Measurements from ENCODE around the gene BLMH. TPM values are rescaled to one million over a fixed set of nuclear protein-coding genes. Genes with fewer than 3 reads are reported as not detected.
"Not testable (repeated sequence)": the region's sequence is repeated elsewhere in the genome, so short reads cannot be mapped to it uniquely, and the experiment has no call there.

BLMH gene
- polyA plus RNA-seq, 1 experiment = 20.3 TPM

GRCh38 chr17:30208214-30208613 is 83.5 kb downstream of the BLMH start:
- Histone ChIP-seq H3K9me3 (ENCODE audit: control insufficient read depth, insufficient read depth, low read length) (no peaks in the 10 kb centered on the region), H3K27ac (ENCODE audit: low read depth, low read length) (no peak overlapping the region), H3K27me3 (ENCODE audit: control insufficient read depth, insufficient read depth, low read length) (peaks cover 17% of the 10 kb centered on the region), H3K4me3 (ENCODE audit: low read depth, low read length) (no peak overlapping the region)
- ChIA-PET POLR2A (interaction anchor here (0.6 kb wide), 1 partner anchor 50 kb away, joined by 3 read pairs; no protein-coding TSS in a partner anchor), CTCF (no interaction called here)
- no peak for DNase-seq (ENCODE audit: low read depth, low spot score)
- TF ChIP-seq CTCF (IDR thresholded peaks at IDR 0.05; ENCODE audit: low read depth, low read length) = no peak

- H3K27me3 ChIP-seq (ENCODE audit: control insufficient read depth, insufficient read depth, low read length) = peaks cover 20% of the 10 kb centered on the region
- ChIA-PET CTCF (no interaction called here), POLR2A (no interaction called here)
These were observed 84.1 kb downstream of the BLMH start for GRCh38 chr17:30207655-30208054.

GRCh38 chr17:30203471-30203981 is 88.2 kb downstream of the BLMH start:
- H3K9me3 ChIP-seq (ENCODE audit: control insufficient read depth, insufficient read depth, low read length) = no peaks in the 10 kb centered on the region
- CTCF ChIA-PET = interaction anchor here (1.2 to 1.8 kb wide), 2 partner anchors 79 to 99 kb away, joined by 4 read pairs; no protein-coding TSS in a partner anchor
- H3K27ac ChIP-seq (ENCODE audit: low read depth, low read length) = no peak overlapping the region
- POLR2A ChIA-PET = no interaction called here
- no peak for DNase-seq (ENCODE audit: low read depth, low spot score)
- peaks cover 15% of the 10 kb centered on the region for H3K27me3 ChIP-seq (ENCODE audit: control insufficient read depth, insufficient read depth, low read length)
- TF ChIP-seq CTCF (IDR thresholded peaks at IDR 0.05; ENCODE audit: low read depth, low read length) = no peak; the same call in 1 of the 2 replicates
- no peak overlapping the region for H3K4me3 ChIP-seq (ENCODE audit: low read depth, low read length)

More at GRCh38 chr17:30207655-30208054, 84.1 kb downstream of the BLMH start:
- DNase-seq (ENCODE audit: low read depth, low spot score) = no peak
- no peak for TF ChIP-seq CTCF (IDR thresholded peaks at IDR 0.05; ENCODE audit: low read depth, low read length)
- Histone ChIP-seq H3K27ac (ENCODE audit: low read depth, low read length) (no peak overlapping the region), H3K9me3 (ENCODE audit: control insufficient read depth, insufficient read depth, low read length) (no peaks in the 10 kb centered on the region), H3K4me3 (ENCODE audit: low read depth, low read length) (no peak overlapping the region)

GRCh38 chr17:30200656-30201055 is 91.1 kb downstream of the BLMH start:
- H3K27me3 ChIP-seq (ENCODE audit: control insufficient read depth, insufficient read depth, low read length); H3K27ac ChIP-seq (ENCODE audit: low read depth, low read length); H3K9me3 ChIP-seq (ENCODE audit: control insufficient read depth, insufficient read depth, low read length); POLR2A ChIA-PET; DNase-seq (ENCODE audit: low read depth, low spot score); H3K4me3 ChIP-seq (ENCODE audit: low read depth, low read length); CTCF ChIA-PET: not testable (repeated sequence)

GRCh38 chr17:30200106-30200505 is 91.6 kb downstream of the BLMH start:
- Histone ChIP-seq H3K27ac (ENCODE audit: low read depth, low read length) (no peak overlapping the region), H3K27me3 (ENCODE audit: control insufficient read depth, insufficient read depth, low read length) (peaks cover 4% of the 10 kb centered on the region), H3K9me3 (ENCODE audit: control insufficient read depth, insufficient read depth, low read length) (no peaks in the 10 kb centered on the region), H3K4me3 (ENCODE audit: low read depth, low read length) (no peak overlapping the region)
- TF ChIP-seq CTCF (IDR thresholded peaks at IDR 0.05; ENCODE audit: low read depth, low read length) = no peak
- DNase-seq (ENCODE audit: low read depth, low spot score) = no peak
- ChIA-PET POLR2A (interaction anchor here (0.7 kb wide), 1 partner anchor 733 kb away, joined by 4 read pairs; no protein-coding TSS in a partner anchor), CTCF (no interaction called here)

Measured in AG04450 (cell line).